Posterior vena cava (tissue), 2 donors: Measurements from ENCODE around the gene PHAF1. TPM values are rescaled to one million over a fixed set of nuclear protein-coding genes. Genes with fewer than 3 reads are reported as not detected.
"Not testable (repeated sequence)": the region's sequence is repeated elsewhere in the genome, so short reads cannot be mapped to it uniquely, and the experiment has no call there.

ENCODE experiments used
- DNase-seq: peaks from one replicate; pipeline ENCODE4 v3.0.0-alpha.2; 2020; ENCODE audit warnings: low spot score
- intact Hi-C, 2 donors: fragments of 100-400 bp; cut with DNase I; formaldehyde crosslinking; loops; one replicate each; pipeline versions ENCODE4 v1.14.1 to v1.14.2; 2022 to 2023
- total RNA-seq, 2 donors: library from RNA; stranded (reverse); fragmentation: NEBNext Ultra II Directional; extraction: Animal tissue kit (Norgen Biotek cat#: 25700); gene quantifications; one replicate each; pipeline ENCODE4 v1.2.1, GENCODE V29; 2021
- donor health status: DM: yes; HTN: yes; CAD: no.
- donor health status: DM: yes; HTN: yes; CAD: no.

PHAF1 gene
- total RNA-seq, 2 donors from 2014 or later, result 10.4 to 12.0 TPM

- intact Hi-C loops, result no loop called here
These were observed 8.2 kb upstream of the PHAF1 start for GRCh38 chr16:67101311-67102082.

GRCh38 chr16:67104061-67104460, 5.7 kb upstream of the PHAF1 start:
- DNase-seq, result no peak
- intact Hi-C loops, result no loop called here

More at GRCh38 chr16:67101311-67102082, 8.2 kb upstream of the PHAF1 start:
- no peak for DNase-seq

- DNase-seq, result no peak
- intact Hi-C loops, result no loop called here
These were observed 4.9 kb upstream of the PHAF1 start for GRCh38 chr16:67104845-67105244.

- no peak for DNase-seq
- intact Hi-C loops, result no loop called here
These were observed 4.5 kb upstream of the PHAF1 start for GRCh38 chr16:67105246-67105645.

- intact Hi-C loops, result no loop called here
- DNase-seq, result no peak
These were observed 3.9 kb upstream of the PHAF1 start for GRCh38 chr16:67105881-67106280.

- intact Hi-C loops, result no loop called here
- DNase-seq, result no peak
These were observed 1.3 kb upstream of the PHAF1 start for GRCh38 chr16:67108489-67108888.

- intact Hi-C loops, result no loop called here
- DNase-seq, result no peak
These were observed 772 bp upstream of the PHAF1 start for GRCh38 chr16:67108931-67109406.

- DNase-seq, result no peak
- intact Hi-C loops, result no loop called here
These were observed 2.3 kb downstream of the PHAF1 start for GRCh38 chr16:67111951-67112444.

- DNase-seq, result no peak
- intact Hi-C loops, result no loop called here
These were observed 3.1 kb downstream of the PHAF1 start for GRCh38 chr16:67112591-67113399.

- no peak for DNase-seq
These were observed 5.1 kb downstream of the PHAF1 start for GRCh38 chr16:67114793-67115192.

GRCh38 chr16:67115639-67116038, 5.9 kb downstream of the PHAF1 start:
- intact Hi-C loops, result no loop called here
- no peak for DNase-seq

More at GRCh38 chr16:67114793-67115192, 5.1 kb downstream of the PHAF1 start:
- intact Hi-C loops, result no loop called here

- DNase-seq, result no peak
- intact Hi-C loops, result no loop called here
These were observed 6.9 kb downstream of the PHAF1 start for GRCh38 chr16:67116388-67117311.

- intact Hi-C loops, result no loop called here
- DNase-seq, result no peak
These were observed 8.0 kb downstream of the PHAF1 start for GRCh38 chr16:67117716-67118115.

GRCh38 chr16:67120025-67120424, 10.3 kb downstream of the PHAF1 start:
- DNase-seq, result no peak
- intact Hi-C loops, result no loop called here

GRCh38 chr16:67122799-67123198, 13.1 kb downstream of the PHAF1 start:
- intact Hi-C loops, DNase-seq: not testable (repeated sequence)

- intact Hi-C loops, result no loop called here
- no peak for DNase-seq
These were observed 18.7 kb downstream of the PHAF1 start for GRCh38 chr16:67128417-67128816.

- intact Hi-C loops, result no loop called here
- no peak for DNase-seq
These were observed 19.1 kb downstream of the PHAF1 start for GRCh38 chr16:67128887-67129286.

- DNase-seq, result no peak
- intact Hi-C loops, result no loop called here
These were observed 19.7 kb downstream of the PHAF1 start for GRCh38 chr16:67129422-67129821.

- no peak for DNase-seq
- intact Hi-C loops, result no loop called here
These were observed 27.9 kb downstream of the PHAF1 start for GRCh38 chr16:67137605-67138004.
